Measurements from ENCODE around the gene MT1M. TPM values are rescaled to one million over a fixed set of nuclear protein-coding genes. Genes with fewer than 3 reads are reported as not detected.

Gene MT1M
- total RNA-seq = 9.0 and 9.8 TPM in 2 replicates

GRCh38 chr16:56632156-56632847 lies at the start of gene MT1M:
TSS of gene MT1M (plus strand) at chr16:56632659. CDS start at chr16:56632732, 73 bp downstream.

GRCh38 chr16:56589141-56590039 lies 43.1 kb upstream of the MT1M start, which contains the start of gene MT3:
TSS of gene MT3 (plus strand) at chr16:56589528. CDS start at chr16:56589591, 63 bp downstream.

GRCh38 chr16:56608043-56608875 lies 24.2 kb upstream of the MT1M start, which contains the start of gene MT2A:
TSS of gene MT2A (plus strand) at chr16:56608584. CDS start at chr16:56608656, 72 bp downstream.

GRCh38 chr16:56625140-56625942 lies 7.1 kb upstream of the MT1M start, which contains the start of gene MT1E:
TSS of gene MT1E (plus strand) at chr16:56625781. CDS start at chr16:56625852, 71 bp downstream.

GRCh38 chr16:56637814-56638750 lies 5.6 kb downstream of the MT1M start, which contains the start of gene MT1A:
TSS of gene MT1A (plus strand) at chr16:56638666. CDS start at chr16:56638739, 73 bp downstream.

GRCh38 chr16:56651586-56651985 lies 19.1 kb downstream of the MT1M start, which contains the start of gene MT1B:
TSS of gene MT1B (plus strand) at chr16:56651886. CDS start at chr16:56651954, 68 bp downstream.

GRCh38 chr16:56657555-56658326 lies 25.3 kb downstream of the MT1M start, which contains the start of gene MT1F:
TSS of gene MT1F (plus strand) at chr16:56657959. CDS start at chr16:56658059, 100 bp downstream.

GRCh38 chr16:56667581-56668571 lies 35.4 kb downstream of the MT1M start, which contains the start of gene MT1G:
TSS of gene MT1G (minus strand) at chr16:56668065. CDS start at chr16:56667993, 72 bp downstream.

GRCh38 chr16:56669005-56669839 lies 36.8 kb downstream of the MT1M start, which contains the start of gene MT1H:
TSS of gene MT1H (plus strand) at chr16:56669814. CDS start at chr16:56669885, 71 bp downstream.

GRCh38 chr16:56681939-56682702 lies 49.7 kb downstream of the MT1M start, which contains the start of gene MT1X:
TSS of gene MT1X (plus strand) at chr16:56682470. CDS start at chr16:56682541, 71 bp downstream.

Other genes with a start within 250 kb of the MT1M start
- gene AMFR, start 207.1 kb upstream of the MT1M start, total RNA-seq = 123 and 152 TPM in 2 replicates
- gene NUDT21, start 181.3 kb upstream of the MT1M start, total RNA-seq = 56.5 and 105 TPM in 2 replicates
- 38.3 and 101 TPM in 2 replicates for gene OGFOD1, start 181.1 kb upstream of the MT1M start, total RNA-seq
- gene BBS2, start 112.6 kb upstream of the MT1M start, total RNA-seq = 47.3 and 61.5 TPM in 2 replicates
- gene MT4, start 67.6 kb upstream of the MT1M start, total RNA-seq = not detected in 2 replicates
- gene MT3, start 43.1 kb upstream of the MT1M start, total RNA-seq = not detected in 2 replicates
- 392 and 575 TPM in 2 replicates for gene MT2A, start 24.1 kb upstream of the MT1M start, total RNA-seq
- 146 and 173 TPM in 2 replicates for gene MT1E, start 6.9 kb upstream of the MT1M start, total RNA-seq
- gene MT1A, start 6.0 kb downstream of the MT1M start, total RNA-seq = 15.6 and 38.3 TPM in 2 replicates
- not detected in 2 replicates for gene MT1B, start 19.2 kb downstream of the MT1M start, total RNA-seq
- gene MT1F, start 25.3 kb downstream of the MT1M start, total RNA-seq = 6.2 TPM in 1 of 2 replicates, not detected in the other
- 57.4 and 95.7 TPM in 2 replicates for gene MT1G, start 35.4 kb downstream of the MT1M start, total RNA-seq
- gene MT1H, start 37.2 kb downstream of the MT1M start, total RNA-seq = 6.9 and 10.5 TPM in 2 replicates
- 31.7 and 83.9 TPM in 2 replicates for gene MT1X, start 49.8 kb downstream of the MT1M start, total RNA-seq
- 66.5 and 81.6 TPM in 2 replicates for gene NUP93, start 97.5 kb downstream of the MT1M start, total RNA-seq
- gene SLC12A3, start 232.5 kb downstream of the MT1M start, total RNA-seq = not detected in 2 replicates

All from myometrial cell (primary cell).